Progenitor cell of endocrine pancreas (in vitro differentiated cells): ENCODE data around the gene DZANK1. TPM values are rescaled to one million over a fixed set of nuclear protein-coding genes. Genes with fewer than 3 reads are reported as not detected.

Experiments used
- DNase-seq: peaks from one replicate; pipeline ENCODE4 v3.0.0; 2021; ENCODE audit warnings: low spot score; ENCODE audit not compliant: unreplicated experiment
- H3K27ac Mint-ChIP-seq: 2 replicates; pipeline ENCODE4 v1.8.0; 2021; ENCODE audit warnings: mild to moderate bottlenecking, moderate library complexity, mixed read lengths
- H3K27me3 Mint-ChIP-seq: 2 replicates; pipeline ENCODE4 v1.8.0; 2021; ENCODE audit warnings: mixed read lengths
- H3K36me3 Mint-ChIP-seq: 2 replicates; pipeline ENCODE4 v1.8.0; 2022; ENCODE audit warnings: mixed read lengths; ENCODE audit not compliant: insufficient read depth
- H3K4me1 Mint-ChIP-seq: 2 replicates; pipeline ENCODE4 v1.8.0; 2021; ENCODE audit warnings: low read depth, mixed read lengths
- H3K4me3 Mint-ChIP-seq: 2 replicates; pipeline ENCODE4 v1.8.0; 2021; ENCODE audit warnings: low read depth, mild to moderate bottlenecking, moderate library complexity, mixed read lengths
- H3K9me3 Mint-ChIP-seq: 2 replicates; pipeline ENCODE4 v1.8.0; 2021; ENCODE audit warnings: low read depth, mixed read lengths
- total RNA-seq: library from RNA; stranded (reverse); gene quantifications from 2 replicates; pipeline ENCODE4 v1.2.1, GENCODE V29; 2021
- TF ChIP-seq, protein P1 (sequence below): fragments of 200-600 bp; sonication (generic); IDR thresholded peaks from one replicate; pipeline ENCODE4 v1.5.0; 2021; ENCODE audit warnings: antibody characterized with exemption, mild to moderate bottlenecking; ENCODE audit not compliant: unreplicated experiment

The DZANK1 gene
- total RNA-seq, 1 donor from 2014 or later: 14.0 TPM

DNA sequence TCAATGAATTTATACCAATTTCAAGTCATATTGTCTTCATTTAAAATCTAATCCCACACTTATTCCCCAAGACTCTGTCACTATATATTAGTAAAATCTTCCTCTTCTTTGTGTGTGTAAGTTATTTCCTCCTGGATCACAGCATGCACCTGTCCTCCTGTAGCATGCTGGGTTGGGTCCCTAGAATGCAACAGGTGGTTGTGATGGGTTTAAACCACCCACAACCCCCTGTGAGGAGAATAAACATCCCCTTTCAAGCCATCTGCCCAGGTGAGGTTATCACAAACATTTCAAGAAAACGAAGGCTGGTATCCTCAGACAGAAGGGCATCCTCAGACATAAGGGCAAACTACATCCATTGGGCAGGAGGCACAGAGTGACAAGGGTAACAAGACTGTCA is 26.4 kb downstream of the DZANK1 start:
- DNase-seq: no peak
- Mint-ChIP-seq H3K4me1 (peaks cover 8% of the 10 kb centered on the region), H3K27me3 (no peaks in the 10 kb centered on the region), H3K4me3 (no peak overlapping the region), H3K27ac (no peak overlapping the region), H3K9me3 (no peaks in the 10 kb centered on the region), H3K36me3 (no peaks in the 10 kb centered on the region)
- TF ChIP-seq, protein P1, sequence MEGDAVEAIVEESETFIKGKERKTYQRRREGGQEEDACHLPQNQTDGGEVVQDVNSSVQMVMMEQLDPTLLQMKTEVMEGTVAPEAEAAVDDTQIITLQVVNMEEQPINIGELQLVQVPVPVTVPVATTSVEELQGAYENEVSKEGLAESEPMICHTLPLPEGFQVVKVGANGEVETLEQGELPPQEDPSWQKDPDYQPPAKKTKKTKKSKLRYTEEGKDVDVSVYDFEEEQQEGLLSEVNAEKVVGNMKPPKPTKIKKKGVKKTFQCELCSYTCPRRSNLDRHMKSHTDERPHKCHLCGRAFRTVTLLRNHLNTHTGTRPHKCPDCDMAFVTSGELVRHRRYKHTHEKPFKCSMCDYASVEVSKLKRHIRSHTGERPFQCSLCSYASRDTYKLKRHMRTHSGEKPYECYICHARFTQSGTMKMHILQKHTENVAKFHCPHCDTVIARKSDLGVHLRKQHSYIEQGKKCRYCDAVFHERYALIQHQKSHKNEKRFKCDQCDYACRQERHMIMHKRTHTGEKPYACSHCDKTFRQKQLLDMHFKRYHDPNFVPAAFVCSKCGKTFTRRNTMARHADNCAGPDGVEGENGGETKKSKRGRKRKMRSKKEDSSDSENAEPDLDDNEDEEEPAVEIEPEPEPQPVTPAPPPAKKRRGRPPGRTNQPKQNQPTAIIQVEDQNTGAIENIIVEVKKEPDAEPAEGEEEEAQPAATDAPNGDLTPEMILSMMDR: no peak

DNA sequence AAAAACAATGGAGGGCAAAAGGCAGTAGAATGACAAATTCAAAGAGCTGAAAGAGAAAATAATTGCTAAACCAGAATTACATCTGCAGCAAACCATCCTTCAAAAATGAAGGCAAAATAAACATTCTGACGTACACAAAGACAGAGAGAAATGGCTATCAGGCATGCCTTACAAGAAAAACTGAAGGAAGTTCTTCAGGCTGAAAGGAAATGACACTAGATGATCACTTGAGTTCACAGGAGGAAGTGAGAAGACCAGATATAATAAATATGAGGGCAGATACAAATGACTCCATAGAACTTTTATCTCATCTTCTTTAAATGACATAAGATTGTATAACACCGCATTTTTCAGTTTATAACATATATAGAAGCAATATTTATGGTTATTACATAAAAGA is 30.0 kb downstream of the DZANK1 start:
- DNase-seq: no peak
- Mint-ChIP-seq H3K27ac (no peak overlapping the region), H3K4me1 (peaks cover 4% of the 10 kb centered on the region)

DNA sequence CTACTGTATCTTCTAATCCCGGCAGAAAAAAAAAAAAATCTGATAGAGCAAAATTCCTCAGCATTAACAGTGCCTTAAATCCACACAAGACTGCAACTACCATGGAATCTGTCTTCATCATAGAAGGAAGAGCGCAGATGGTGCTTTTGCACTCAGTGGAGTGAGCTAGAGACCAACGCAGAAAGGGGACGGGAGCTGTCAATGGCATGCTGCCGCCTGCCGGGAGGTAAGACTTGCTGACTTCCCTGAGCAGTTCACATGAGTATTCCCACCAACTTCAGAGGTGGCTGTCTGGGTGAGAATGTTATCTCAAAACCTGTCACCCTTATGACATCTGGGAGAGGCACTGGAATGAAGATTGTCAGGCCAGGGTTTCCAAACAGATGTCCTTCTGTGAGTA is 35.6 kb downstream of the DZANK1 start:
- DNase-seq: no peak
- H3K9me3 Mint-ChIP-seq: no peaks in the 10 kb centered on the region
- H3K36me3 Mint-ChIP-seq: peaks cover 1% of the 10 kb centered on the region
- no peaks in the 10 kb centered on the region for H3K4me1 Mint-ChIP-seq
- H3K27me3 Mint-ChIP-seq: no peaks in the 10 kb centered on the region
- no peak overlapping the region for H3K27ac Mint-ChIP-seq
- TF ChIP-seq, protein P1: peak; percentile 21
- H3K4me3 Mint-ChIP-seq: no peak overlapping the region

More for the DNA sequence above, 30.0 kb downstream of the DZANK1 start:
- Mint-ChIP-seq H3K9me3 (no peaks in the 10 kb centered on the region), H3K4me3 (no peak overlapping the region), H3K36me3 (no peaks in the 10 kb centered on the region), H3K27me3 (no peaks in the 10 kb centered on the region)
- TF ChIP-seq, protein P1: no peak

DNA sequence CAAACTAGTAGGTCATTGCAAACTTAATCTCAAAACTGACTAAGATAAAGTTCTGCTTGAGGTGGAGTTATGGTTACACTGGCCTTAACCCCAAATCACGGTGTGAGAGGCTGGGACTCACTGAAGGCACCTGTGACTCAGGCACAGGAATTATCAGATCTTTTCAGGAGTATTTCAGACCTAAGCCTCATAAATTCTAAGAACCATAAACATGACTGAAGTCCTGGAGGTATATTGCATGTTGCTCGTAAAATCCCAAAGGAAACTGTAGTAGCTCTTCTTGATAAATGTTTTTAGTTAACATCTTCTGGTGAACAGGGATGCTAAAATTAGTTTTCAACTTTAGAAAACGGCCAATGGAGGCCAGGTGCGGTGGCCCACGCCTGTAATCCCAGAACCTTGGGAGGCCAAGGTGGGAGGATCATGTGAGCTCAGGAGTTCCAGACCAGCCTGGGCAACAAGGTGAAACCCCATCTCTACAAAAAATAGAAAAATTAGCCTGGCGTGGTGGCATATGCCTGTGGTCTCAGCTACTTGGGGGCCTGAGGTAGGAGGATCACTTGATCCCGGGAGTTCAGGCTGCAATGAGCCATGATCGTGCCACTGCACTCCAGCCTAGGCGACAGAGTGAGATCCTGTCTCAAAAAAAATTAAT is 36.5 kb downstream of the DZANK1 start:
- no peaks in the 10 kb centered on the region for H3K4me1 Mint-ChIP-seq
- TF ChIP-seq, protein P1: no peak
- H3K4me3 Mint-ChIP-seq: no peak overlapping the region

DNA sequence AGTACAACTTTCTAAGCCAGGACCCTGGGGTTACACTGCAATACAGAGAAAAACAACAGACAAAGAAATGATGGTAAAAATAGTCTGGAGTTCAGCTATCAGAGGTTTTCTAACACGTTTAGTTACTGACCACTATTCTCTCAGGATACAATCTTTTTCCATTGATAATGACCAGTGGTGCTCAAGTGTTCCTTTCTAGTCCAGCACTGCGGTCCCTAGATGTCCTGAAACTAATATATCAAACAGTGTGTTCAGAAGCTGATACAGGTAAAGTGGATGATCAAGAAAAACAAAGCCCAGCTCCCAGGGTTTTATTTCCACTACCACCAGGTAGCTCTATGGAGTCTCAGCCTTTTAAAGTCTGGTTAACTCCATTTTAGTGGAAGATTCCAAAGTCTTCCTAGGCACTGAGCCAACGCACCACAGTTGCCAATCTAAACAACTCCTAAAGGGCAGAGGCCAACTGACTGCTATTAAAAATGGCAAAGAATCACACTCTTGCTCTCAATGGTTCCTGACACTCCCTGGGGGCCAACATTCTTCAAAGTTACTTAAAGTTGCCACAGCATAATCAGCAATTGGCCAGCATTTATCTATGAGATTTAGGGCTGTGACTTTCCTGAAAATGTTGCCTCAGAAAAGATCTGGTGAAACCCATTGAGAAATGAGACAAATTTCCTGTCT is 38.2 kb downstream of the DZANK1 start:
- H3K27me3 Mint-ChIP-seq: no peaks in the 10 kb centered on the region
- H3K27ac Mint-ChIP-seq: no peak overlapping the region
- TF ChIP-seq, protein P1: no peak
- H3K4me1 Mint-ChIP-seq: no peaks in the 10 kb centered on the region
- DNase-seq: no peak
- no peaks in the 10 kb centered on the region for H3K9me3 Mint-ChIP-seq
- peaks cover 3% of the 10 kb centered on the region for H3K36me3 Mint-ChIP-seq
- no peak overlapping the region for H3K4me3 Mint-ChIP-seq

More for the DNA sequence above, 36.5 kb downstream of the DZANK1 start:
- Mint-ChIP-seq H3K27ac (no peak overlapping the region), H3K9me3 (no peaks in the 10 kb centered on the region), H3K27me3 (no peaks in the 10 kb centered on the region), H3K36me3 (peaks cover 3% of the 10 kb centered on the region)
- no peak for DNase-seq
